MG63 (cell line): ENCODE results near the gene ARHGEF28. TPM values are rescaled to one million over a fixed set of nuclear protein-coding genes. Genes with fewer than 3 reads are reported as not detected.

Experiments used
- DNase-seq: peaks from one replicate; pipeline ENCODE4 v3.0.0-alpha.2; 2020
- H3K27me3 ChIP-seq: fragments of 250-450 bp; sonication (Bioruptor Pico); 2 replicates; pipeline ENCODE4 v1.5.1; 2020; ENCODE audit warnings: mild to moderate bottlenecking, moderate library complexity
- H3K36me3 ChIP-seq: fragments of 250-450 bp; sonication (Bioruptor Pico); 2 replicates; pipeline ENCODE4 v1.5.1; 2020; ENCODE audit warnings: mild to moderate bottlenecking, moderate library complexity
- H3K4me3 ChIP-seq: fragments of 250-450 bp; sonication (Bioruptor Pico); 2 replicates; pipeline ENCODE4 v1.5.1; 2020; ENCODE audit warnings: mild to moderate bottlenecking, moderate library complexity
- H3K9me3 ChIP-seq: fragments of 250-450 bp; sonication (Bioruptor Pico); 2 replicates; pipeline ENCODE4 v1.5.1; 2020; ENCODE audit warnings: mild to moderate bottlenecking, moderate library complexity
- total RNA-seq: library from RNA; depleted of rRNA; stranded (reverse); fragments of >200 nt; shearing (Covaris generic); gene quantifications from 2 replicates; pipeline ENCODE4 v1.2.3, GENCODE V29; 2014; ENCODE audit warnings: low replicate concordance

Gene ARHGEF28
- total RNA-seq, 1 experiment from 2014 or later: 7.6 TPM

GRCh38 chr5:73666891-73667290 is 40.9 kb downstream of the ARHGEF28 start:
- H3K9me3 ChIP-seq: no peaks in the 10 kb centered on the region
- H3K36me3 ChIP-seq: peaks cover 18% of the 10 kb centered on the region
- no peak for DNase-seq
- no peaks in the 10 kb centered on the region for H3K27me3 ChIP-seq
- no peak overlapping the region for H3K4me3 ChIP-seq

DNA sequence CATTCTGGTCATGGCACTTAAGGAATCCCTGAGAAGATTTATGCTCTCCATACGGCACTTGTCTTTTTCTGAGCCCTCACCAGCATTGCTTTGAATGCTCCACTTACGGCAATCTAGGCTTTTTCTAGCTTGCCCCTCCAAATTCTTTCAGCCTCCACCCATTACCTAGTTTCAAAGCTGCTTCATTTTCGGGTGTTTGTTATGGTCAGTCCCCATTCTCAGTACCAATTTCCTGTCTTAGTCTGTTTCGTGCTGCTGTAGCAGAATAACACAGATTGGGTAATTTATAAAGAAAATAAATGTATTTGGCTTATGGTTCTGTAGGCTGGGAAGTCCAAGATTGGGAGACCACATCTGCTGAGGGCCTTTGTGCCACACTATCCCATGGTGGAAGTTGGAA is 42.0 kb downstream of the ARHGEF28 start:
- Histone ChIP-seq H3K27me3 (no peaks in the 10 kb centered on the region), H3K36me3 (peaks cover 18% of the 10 kb centered on the region), H3K9me3 (no peaks in the 10 kb centered on the region), H3K4me3 (no peak overlapping the region)
- no peak for DNase-seq

DNA sequence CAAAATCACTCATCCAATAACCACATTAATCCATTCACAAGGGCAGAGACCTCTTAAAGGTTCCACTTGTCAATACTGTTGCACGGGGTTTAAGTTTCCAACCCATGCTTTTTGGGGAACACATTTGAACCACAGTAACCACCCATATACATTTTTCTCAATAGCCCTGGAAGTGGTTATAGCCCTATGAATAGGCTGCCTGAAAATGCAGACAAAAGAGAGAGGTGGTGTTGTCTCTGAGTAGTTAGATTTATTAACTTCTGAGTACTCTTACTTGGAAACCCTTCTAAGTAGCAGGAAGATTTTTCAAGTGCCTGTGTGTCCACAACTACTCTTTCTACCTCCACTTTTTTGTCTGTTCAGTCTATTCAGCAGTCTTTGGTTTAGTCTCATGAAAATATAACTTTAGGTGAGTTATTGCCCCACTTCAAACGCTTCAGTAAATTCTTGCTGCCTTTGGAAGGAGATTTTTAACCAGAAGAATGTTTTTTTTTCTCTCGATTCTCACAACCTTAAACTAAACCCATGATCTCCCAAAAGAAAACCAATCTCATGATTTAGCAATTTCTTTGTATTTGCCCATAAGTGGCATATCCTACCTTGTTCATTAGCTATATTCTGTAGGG is 42.6 kb downstream of the ARHGEF28 start:
- H3K27me3 ChIP-seq: no peaks in the 10 kb centered on the region
- DNase-seq: no peak
- no peak overlapping the region for H3K4me3 ChIP-seq
- peaks cover 16% of the 10 kb centered on the region for H3K36me3 ChIP-seq
- no peaks in the 10 kb centered on the region for H3K9me3 ChIP-seq

DNA sequence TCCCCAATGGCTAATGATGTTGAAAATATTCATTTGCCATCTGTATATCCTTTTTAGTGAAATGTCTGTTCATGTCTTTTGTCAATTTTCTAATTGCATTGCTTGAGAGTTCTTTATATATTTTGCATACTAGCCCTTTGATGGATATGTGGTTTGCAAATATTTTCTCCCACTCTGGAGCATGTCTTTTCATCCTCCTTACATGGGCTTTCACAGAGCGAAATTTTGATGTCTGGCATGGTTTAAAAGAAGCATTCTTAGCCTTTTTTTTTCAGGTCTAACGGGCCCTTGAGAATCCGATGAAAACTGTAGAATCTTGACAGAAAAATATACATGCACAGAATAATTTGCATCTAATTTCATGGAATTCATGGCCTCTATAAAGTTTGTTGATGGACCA is 44.7 kb downstream of the ARHGEF28 start:
- Histone ChIP-seq H3K36me3 (peaks cover 14% of the 10 kb centered on the region), H3K4me3 (no peak overlapping the region), H3K27me3 (no peaks in the 10 kb centered on the region), H3K9me3 (no peaks in the 10 kb centered on the region)
- DNase-seq: no peak

DNA sequence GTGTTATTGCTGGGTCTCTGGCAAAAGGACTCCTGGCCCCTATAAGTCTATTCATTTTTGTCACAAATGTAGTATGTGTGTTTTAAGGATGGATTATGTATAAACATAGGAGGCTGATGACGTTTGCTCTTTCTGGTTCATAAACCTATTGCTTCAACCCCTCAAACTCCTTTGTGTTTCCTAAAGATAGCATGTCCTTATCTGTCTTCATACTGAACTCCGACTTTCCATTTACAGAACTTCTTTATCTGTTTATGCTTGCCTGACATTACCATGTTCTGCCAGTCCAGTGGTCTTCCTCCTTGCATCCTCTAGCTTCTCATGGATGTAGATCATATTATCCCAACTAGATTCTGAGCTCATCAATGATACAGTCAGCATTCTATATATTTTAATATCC is 46.1 kb downstream of the ARHGEF28 start:
- no peaks in the 10 kb centered on the region for H3K9me3 ChIP-seq
- no peaks in the 10 kb centered on the region for H3K27me3 ChIP-seq
- no peak overlapping the region for H3K4me3 ChIP-seq
- H3K36me3 ChIP-seq: peaks cover 14% of the 10 kb centered on the region
- no peak for DNase-seq

DNA sequence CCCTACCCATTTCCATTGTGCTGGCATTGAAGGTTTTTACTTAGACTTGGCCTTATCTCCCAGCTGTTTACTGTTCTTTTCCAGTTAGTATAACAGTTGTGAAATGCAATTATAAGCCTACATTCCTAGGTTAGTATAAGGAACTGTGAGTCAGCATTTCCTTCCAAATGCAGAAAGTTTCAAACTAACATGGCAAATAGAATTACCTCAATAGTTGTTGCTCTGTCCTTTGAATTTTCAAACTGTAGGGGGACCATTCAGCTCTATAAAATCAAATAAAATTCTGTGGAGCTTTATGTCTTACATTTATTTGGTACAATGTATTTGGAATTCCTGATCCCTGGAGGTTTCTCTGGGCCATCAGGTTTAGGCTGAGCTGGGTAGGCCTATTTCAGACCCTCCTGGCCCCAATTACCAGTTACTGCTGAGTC is 47.2 kb downstream of the ARHGEF28 start:
- peaks cover 7% of the 10 kb centered on the region for H3K36me3 ChIP-seq
- H3K4me3 ChIP-seq: no peak overlapping the region
- no peak for DNase-seq
- no peaks in the 10 kb centered on the region for H3K27me3 ChIP-seq
- H3K9me3 ChIP-seq: no peaks in the 10 kb centered on the region

- Histone ChIP-seq H3K4me3 (no peak overlapping the region), H3K36me3 (peaks cover 6% of the 10 kb centered on the region; the same call in 1 of the 2 replicates), H3K9me3 (no peaks in the 10 kb centered on the region), H3K27me3 (no peaks in the 10 kb centered on the region)
- DNase-seq: peak; percentile 27
These were observed 48.6 kb downstream of the ARHGEF28 start for GRCh38 chr5:73674669-73675004.

DNA sequence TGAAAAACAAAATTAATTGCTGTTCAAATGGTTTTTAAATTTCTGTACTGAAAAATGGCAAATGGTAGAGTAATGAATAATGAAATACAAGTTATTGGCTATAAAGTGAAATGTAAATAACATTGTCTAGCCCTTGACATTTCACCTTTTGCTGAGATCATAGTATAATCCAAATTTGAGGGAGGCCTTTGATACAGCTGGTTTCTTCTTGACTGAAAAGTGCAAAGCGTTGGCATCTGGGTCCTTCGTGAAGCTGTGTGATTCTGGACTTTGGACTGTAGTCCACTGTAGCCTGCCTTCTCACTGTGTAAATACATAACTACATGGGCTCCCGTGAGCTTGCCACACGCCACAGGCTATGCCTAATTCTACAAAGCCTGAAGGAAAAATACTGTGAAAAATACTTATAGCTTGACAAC is 52.3 kb downstream of the ARHGEF28 start:
- no peak for DNase-seq
- Histone ChIP-seq H3K27me3 (no peaks in the 10 kb centered on the region), H3K36me3 (peaks cover 3% of the 10 kb centered on the region; the same call in 1 of the 2 replicates), H3K9me3 (no peaks in the 10 kb centered on the region), H3K4me3 (no peak overlapping the region)

DNA sequence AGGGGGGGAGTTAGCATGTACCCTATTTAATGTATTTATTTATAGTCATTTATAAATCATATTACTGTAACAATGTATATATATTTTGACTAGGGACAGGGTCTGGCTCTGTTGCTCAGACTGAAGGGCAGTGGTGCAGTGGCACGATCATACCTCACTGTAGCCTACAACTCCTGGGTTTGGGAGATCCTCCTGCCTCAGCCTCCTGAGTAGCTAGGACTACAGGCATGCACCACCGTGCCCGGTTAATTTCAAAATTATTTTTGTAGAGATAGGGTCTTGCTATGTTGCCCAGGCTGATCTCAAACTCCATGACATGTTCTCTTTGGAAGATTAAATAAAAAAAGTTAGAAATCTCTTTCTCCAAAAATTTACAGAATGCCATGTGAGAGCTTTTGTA is 52.8 kb downstream of the ARHGEF28 start:
- no peaks in the 10 kb centered on the region for H3K27me3 ChIP-seq
- H3K9me3 ChIP-seq: no peaks in the 10 kb centered on the region
- H3K36me3 ChIP-seq: peaks cover 3% of the 10 kb centered on the region; the same call in 1 of the 2 replicates
- DNase-seq: no peak
- H3K4me3 ChIP-seq: no peak overlapping the region

- no peak for DNase-seq
- no peaks in the 10 kb centered on the region for H3K27me3 ChIP-seq
- no peaks in the 10 kb centered on the region for H3K9me3 ChIP-seq
- H3K36me3 ChIP-seq: peaks cover 2% of the 10 kb centered on the region; the same call in 1 of the 2 replicates
- H3K4me3 ChIP-seq: no peak overlapping the region
These were observed 56.2 kb downstream of the ARHGEF28 start for GRCh38 chr5:73682176-73682575.

GRCh38 chr5:73684691-73685090 is 58.7 kb downstream of the ARHGEF28 start:
- DNase-seq: no peak
- no peaks in the 10 kb centered on the region for H3K27me3 ChIP-seq
- no peaks in the 10 kb centered on the region for H3K9me3 ChIP-seq
- H3K36me3 ChIP-seq: peaks cover 2% of the 10 kb centered on the region; the same call in 1 of the 2 replicates
- no peak overlapping the region for H3K4me3 ChIP-seq

- H3K27me3 ChIP-seq: no peaks in the 10 kb centered on the region
- no peak for DNase-seq
- H3K4me3 ChIP-seq: no peak overlapping the region
- H3K9me3 ChIP-seq: no peaks in the 10 kb centered on the region
- H3K36me3 ChIP-seq: peaks cover 2% of the 10 kb centered on the region; the same call in 1 of the 2 replicates
These were observed 60.9 kb downstream of the ARHGEF28 start for GRCh38 chr5:73686912-73687311.

- Histone ChIP-seq H3K4me3 (no peak overlapping the region), H3K36me3 (peaks cover 2% of the 10 kb centered on the region; the same call in 1 of the 2 replicates), H3K27me3 (no peaks in the 10 kb centered on the region), H3K9me3 (no peaks in the 10 kb centered on the region)
- no peak for DNase-seq
These were observed 61.4 kb downstream of the ARHGEF28 start for GRCh38 chr5:73687357-73687756.

GRCh38 chr5:73690015-73690414 is 64.0 kb downstream of the ARHGEF28 start:
- no peaks in the 10 kb centered on the region for H3K9me3 ChIP-seq
- H3K4me3 ChIP-seq: no peak overlapping the region
- no peaks in the 10 kb centered on the region for H3K36me3 ChIP-seq
- DNase-seq: no peak
- H3K27me3 ChIP-seq: no peaks in the 10 kb centered on the region

DNA sequence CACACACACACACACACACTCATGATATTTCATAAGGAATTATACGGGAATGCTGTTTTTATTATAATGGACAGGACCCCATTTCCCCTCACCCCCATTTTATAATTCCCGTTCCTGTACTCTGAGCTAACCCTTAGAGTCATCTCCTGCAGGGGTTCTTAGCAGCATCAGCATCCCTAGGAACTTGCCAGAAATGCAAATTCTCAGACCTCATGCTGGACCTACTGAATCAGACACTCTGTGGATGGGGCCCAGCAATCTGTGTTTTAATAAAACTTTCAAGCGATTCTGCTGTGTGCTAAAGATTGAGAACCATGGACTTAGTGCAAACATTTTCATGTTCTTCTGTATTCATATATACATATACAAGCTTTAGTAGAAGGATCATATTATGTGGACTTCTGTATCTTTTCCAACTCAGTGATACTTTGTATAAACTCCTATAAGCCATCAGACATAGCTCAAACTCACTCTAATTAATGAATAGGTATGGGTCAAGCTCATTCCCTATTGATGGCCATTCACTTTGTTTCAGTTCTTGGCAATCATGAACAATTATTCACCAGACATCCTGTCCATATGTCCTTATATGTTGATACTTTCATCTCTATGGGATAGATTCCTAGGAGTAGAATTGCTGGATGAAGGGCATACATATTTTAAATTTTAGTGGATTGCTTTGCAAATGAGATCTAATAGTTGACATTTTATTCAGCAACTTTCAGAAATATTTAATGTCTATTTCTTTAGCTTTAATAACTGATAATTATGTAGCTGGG is 65.5 kb downstream of the ARHGEF28 start:
- H3K4me3 ChIP-seq: no peak overlapping the region
- no peaks in the 10 kb centered on the region for H3K27me3 ChIP-seq
- DNase-seq: peak; percentile 9
- no peaks in the 10 kb centered on the region for H3K9me3 ChIP-seq
- peaks cover 11% of the 10 kb centered on the region for H3K36me3 ChIP-seq

GRCh38 chr5:73692166-73692640 is 66.2 kb downstream of the ARHGEF28 start:
- DNase-seq: peak; percentile 79

DNA sequence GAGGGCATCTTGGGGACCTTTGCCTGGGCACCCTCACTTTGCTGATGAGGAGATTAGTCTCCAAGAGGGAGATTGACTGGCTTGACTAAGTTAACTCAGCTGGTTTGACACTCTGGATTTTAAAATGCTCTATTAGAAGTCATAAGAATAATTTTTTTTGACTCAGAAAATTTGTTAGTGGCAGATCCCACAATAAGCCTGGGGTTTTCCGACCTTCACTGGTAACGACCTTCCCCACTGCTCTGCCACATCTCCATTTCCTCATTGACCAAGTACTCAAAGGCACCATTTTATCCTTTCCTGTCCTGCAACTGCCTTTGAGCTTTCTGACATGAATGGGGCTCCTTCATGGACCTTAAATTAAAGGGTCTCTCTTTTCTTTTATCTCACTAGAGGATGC is 67.0 kb downstream of the ARHGEF28 start:
- DNase-seq: no peak
- Histone ChIP-seq H3K9me3 (no peaks in the 10 kb centered on the region; the same call in 1 of the 2 replicates), H3K36me3 (peaks cover 19% of the 10 kb centered on the region), H3K27me3 (no peaks in the 10 kb centered on the region), H3K4me3 (no peak overlapping the region)

More at GRCh38 chr5:73692166-73692640, 66.2 kb downstream of the ARHGEF28 start:
- no peak overlapping the region for H3K4me3 ChIP-seq
- H3K27me3 ChIP-seq: no peaks in the 10 kb centered on the region
- H3K36me3 ChIP-seq: peaks cover 14% of the 10 kb centered on the region
- no peaks in the 10 kb centered on the region; the same call in 1 of the 2 replicates for H3K9me3 ChIP-seq
